ENCODE results near the gene CEP97.

The CEP97 gene

GRCh38 chr3:101779822-101780381 lies 55.5 kb downstream of the CEP97 start:
- no peaks in the 10 kb centered on the region for H3K27me3 ChIP-seq
- H4K20me1 ChIP-seq = peaks cover 0 to 10% (median 0%) of the 10 kb centered on the region in 11 experiments; a peak in 1 of 22 replicates
- no peak for TF ChIP-seq Cebpa-rat (IDR thresholded peaks at IDR 0.05)
- peak overlapping the region; percentile 74 to 89 (median 86); a peak in 20 of 22 replicates for H3K9ac ChIP-seq
- peak overlapping the region in 9 of 11 experiments; percentile 73 to 87 (median 85); a peak in 9 of 22 replicates for H3K27ac ChIP-seq
- peaks cover 20 to 30% (median 25%) of the 10 kb centered on the region in 11 experiments for H3K36me3 ChIP-seq
- peaks cover 26 to 39% (median 27%) of the 10 kb centered on the region in 10 experiments for H3K4me1 ChIP-seq
- H3K4me3 ChIP-seq = peak overlapping the region; percentile 64 to 90 (median 80)
- H3K9me3 ChIP-seq (replicated peaks in 1 of 11) = no peaks in the 10 kb centered on the region
- peak overlapping the region; percentile 84 to 96 (median 88) for H3K4me2 ChIP-seq

GRCh38 chr3:101780661-101781060 lies 56.2 kb downstream of the CEP97 start:
- H4K20me1 ChIP-seq = peaks cover 0 to 10% (median 0%) of the 10 kb centered on the region in 11 experiments; a peak in 2 of 22 replicates
- H3K4me3 ChIP-seq = peak overlapping the region in 2 of 10 experiments; percentile 73 to 81; a peak in 2 of 20 replicates
- H3K36me3 ChIP-seq = peaks cover 27 to 37% (median 33%) of the 10 kb centered on the region in 11 experiments
- H3K9ac ChIP-seq = 0 out of 22 replicates have a peak overlapping the region, but pooled peaks of 1 of the 11 experiments have one; percentile 86
- no peaks in the 10 kb centered on the region for H3K27me3 ChIP-seq
- H3K4me2 ChIP-seq = peak overlapping the region; percentile 84 to 96 (median 88)
- H3K4me1 ChIP-seq = peaks cover 26 to 47% (median 31%) of the 10 kb centered on the region in 10 experiments
- H3K27ac ChIP-seq = peak overlapping the region in 1 of 11 experiments; percentile 29; a peak in 1 of 22 replicates
- no peaks in the 10 kb centered on the region for H3K9me3 ChIP-seq (replicated peaks in 1 of 11)
- TF ChIP-seq Cebpa-rat (IDR thresholded peaks at IDR 0.05) = no peak

GRCh38 chr3:101781166-101781565 lies 56.8 kb downstream of the CEP97 start:
- H3K27me3 ChIP-seq = no peaks in the 10 kb centered on the region
- no peak for TF ChIP-seq Cebpa-rat (IDR thresholded peaks at IDR 0.05)
- H3K4me1 ChIP-seq = peaks cover 26 to 49% (median 31%) of the 10 kb centered on the region in 10 experiments
- peaks cover 0 to 10% (median 0%) of the 10 kb centered on the region in 11 experiments; a peak in 2 of 22 replicates for H4K20me1 ChIP-seq
- H3K4me3 ChIP-seq = no peak overlapping the region
- peak overlapping the region in 8 of 11 experiments; percentile 4 to 96 (median 88); a peak in 13 of 22 replicates for H3K4me2 ChIP-seq
- H3K36me3 ChIP-seq = peaks cover 32 to 43% (median 38%) of the 10 kb centered on the region in 11 experiments
- H3K9ac ChIP-seq = no peak overlapping the region
- peak overlapping the region in 1 of 11 experiments; percentile 29; a peak in 1 of 22 replicates for H3K27ac ChIP-seq
- no peaks in the 10 kb centered on the region for H3K9me3 ChIP-seq (replicated peaks in 1 of 11)

GRCh38 chr3:101784855-101785613 lies 60.6 kb downstream of the CEP97 start:
- H3K27me3 ChIP-seq = no peaks in the 10 kb centered on the region
- H3K9me3 ChIP-seq (replicated peaks in 1 of 11) = peaks cover 0 to 4% (median 0%) of the 10 kb centered on the region in 11 experiments; a peak in 2 of 22 replicates
- H3K4me1 ChIP-seq = peaks cover 13 to 36% (median 18%) of the 10 kb centered on the region in 10 experiments
- no peak overlapping the region; a peak in 1 of 22 replicates for H3K9ac ChIP-seq
- H4K20me1 ChIP-seq = peaks cover 0 to 10% (median 0%) of the 10 kb centered on the region in 11 experiments; a peak in 2 of 22 replicates
- peak overlapping the region in 4 of 11 experiments; percentile 18 to 46 (median 26); a peak in 6 of 22 replicates for H3K27ac ChIP-seq
- peak overlapping the region in 5 of 11 experiments; percentile 42 to 66 (median 45); a peak in 10 of 22 replicates for H3K4me2 ChIP-seq
- TF ChIP-seq Cebpa-rat (IDR thresholded peaks at IDR 0.05) = no peak
- no peak overlapping the region for H3K4me3 ChIP-seq
- peaks cover 69 to 81% (median 76%) of the 10 kb centered on the region in 11 experiments for H3K36me3 ChIP-seq

GRCh38 chr3:101791778-101792177 lies 67.4 kb downstream of the CEP97 start:
- H3K4me3 ChIP-seq = no peak overlapping the region
- peaks cover 0 to 9% (median 0%) of the 10 kb centered on the region in 10 experiments; a peak in 2 of 20 replicates for H3K4me1 ChIP-seq
- H3K27ac ChIP-seq = no peak overlapping the region
- no peaks in the 10 kb centered on the region for H4K20me1 ChIP-seq
- peaks cover 18 to 44% (median 38%) of the 10 kb centered on the region in 11 experiments for H3K9me3 ChIP-seq (replicated peaks in 1 of 11)
- H3K36me3 ChIP-seq = peaks cover 81 to 100% (median 98%) of the 10 kb centered on the region in 11 experiments
- TF ChIP-seq Cebpa-rat (IDR thresholded peaks at IDR 0.05) = no peak
- no peaks in the 10 kb centered on the region for H3K27me3 ChIP-seq
- no peak overlapping the region for H3K9ac ChIP-seq
- no peak overlapping the region for H3K4me2 ChIP-seq

GRCh38 chr3:101796077-101796680 lies 71.8 kb downstream of the CEP97 start:
- H3K36me3 ChIP-seq = peaks cover 52 to 87% (median 71%) of the 10 kb centered on the region in 11 experiments
- H3K27me3 ChIP-seq = no peaks in the 10 kb centered on the region
- H4K20me1 ChIP-seq = no peaks in the 10 kb centered on the region
- no peak overlapping the region for H3K4me2 ChIP-seq
- H3K27ac ChIP-seq = no peak overlapping the region
- peaks cover 18 to 37% (median 31%) of the 10 kb centered on the region in 11 experiments for H3K9me3 ChIP-seq (replicated peaks in 1 of 11)
- H3K4me1 ChIP-seq = peaks cover 0 to 9% (median 0%) of the 10 kb centered on the region in 10 experiments; a peak in 2 of 20 replicates
- no peak for TF ChIP-seq Cebpa-rat (IDR thresholded peaks at IDR 0.05)
- no peak overlapping the region for H3K4me3 ChIP-seq
- no peak overlapping the region for H3K9ac ChIP-seq

GRCh38 chr3:101801174-101801573 lies 76.8 kb downstream of the CEP97 start:
- TF ChIP-seq Cebpa-rat (IDR thresholded peaks at IDR 0.05) = no peak
- H4K20me1 ChIP-seq = peaks cover 0 to 4% (median 0%) of the 10 kb centered on the region in 11 experiments; a peak in 2 of 22 replicates
- no peaks in the 10 kb centered on the region for H3K27me3 ChIP-seq
- H3K4me3 ChIP-seq = no peak overlapping the region
- no peak overlapping the region for H3K27ac ChIP-seq
- H3K4me2 ChIP-seq = no peak overlapping the region
- H3K36me3 ChIP-seq = peaks cover 29 to 56% (median 45%) of the 10 kb centered on the region in 11 experiments
- H3K9ac ChIP-seq = no peak overlapping the region
- H3K4me1 ChIP-seq = no peaks in the 10 kb centered on the region
- H3K9me3 ChIP-seq (replicated peaks in 1 of 11) = peaks cover 0 to 2% (median 0%) of the 10 kb centered on the region in 11 experiments; a peak in 2 of 22 replicates

GRCh38 chr3:101802179-101802578 lies 77.8 kb downstream of the CEP97 start:
- H4K20me1 ChIP-seq = peaks cover 0 to 4% (median 0%) of the 10 kb centered on the region in 11 experiments; a peak in 2 of 22 replicates

More at GRCh38 chr3:101802179-101802578, 77.8 kb downstream of the CEP97 start:
- Histone ChIP-seq H3K36me3 (peaks cover 20 to 50% (median 37%) of the 10 kb centered on the region in 11 experiments), H3K4me2 (no peak overlapping the region), H3K27me3 (no peaks in the 10 kb centered on the region), H3K27ac (no peak overlapping the region), H3K9me3 (replicated peaks in 1 of 11) (no peaks in the 10 kb centered on the region), H3K9ac (no peak overlapping the region), H3K4me1 (no peaks in the 10 kb centered on the region), H3K4me3 (no peak overlapping the region)
- no peak for TF ChIP-seq Cebpa-rat (IDR thresholded peaks at IDR 0.05)

All from BLaER1 treated with 17β-estradiol and CSF1 and Interleukin-3, amounts not matched to agents 10 nM and 100 nM (cell line).